ENCODE measurements around the gene MRTFA.

Gene MRTFA

GRCh38 chr22:40406063-40406890 lies 230.2 kb downstream of the MRTFA start:
- DNase-seq (ENCODE audit: low spot score), result no peak
- TF ChIP-seq CTCF (IDR thresholded peaks at IDR 0.05; ENCODE audit: extremely low read depth, missing control alignments), result no peak

GRCh38 chr22:40405178-40406062 lies 231.1 kb downstream of the MRTFA start:
- DNase-seq (ENCODE audit: low spot score), result no peak
- TF ChIP-seq CTCF (IDR thresholded peaks at IDR 0.05; ENCODE audit: extremely low read depth, missing control alignments), result no peak

- TF ChIP-seq CTCF (IDR thresholded peaks at IDR 0.05; ENCODE audit: extremely low read depth, missing control alignments), result no peak
- no peak for DNase-seq (ENCODE audit: low spot score)
Measured at GRCh38 chr22:40404251-40405177, 232.0 kb downstream of the MRTFA start.

- TF ChIP-seq CTCF (IDR thresholded peaks at IDR 0.05; ENCODE audit: extremely low read depth, missing control alignments), result no peak
- DNase-seq (ENCODE audit: low spot score), result no peak
Measured at GRCh38 chr22:40403651-40404050, 232.9 kb downstream of the MRTFA start.

- no peak for TF ChIP-seq CTCF (IDR thresholded peaks at IDR 0.05; ENCODE audit: extremely low read depth, missing control alignments)
- DNase-seq (ENCODE audit: low spot score), result no peak
Measured at GRCh38 chr22:40403141-40403540, 233.4 kb downstream of the MRTFA start.

GRCh38 chr22:40401981-40402406 lies 234.5 kb downstream of the MRTFA start:
- DNase-seq (ENCODE audit: low spot score), result no peak
- no peak for TF ChIP-seq CTCF (IDR thresholded peaks at IDR 0.05; ENCODE audit: extremely low read depth, missing control alignments)

All from GM20000 (cell line).